Measurements from ENCODE around the gene CLSTN2.

- no peak for TF ChIP-seq CTCF (IDR thresholded peaks at IDR 0.05; ENCODE audit: poor library complexity)
- TF ChIP-seq EZH2phosphoT487 (IDR thresholded peaks at IDR 0.05; ENCODE audit: low read depth, severe bottlenecking, unreplicated experiment), result no peak
Observed at GRCh38 chr3:140284372-140284771, 349.4 kb downstream of the CLSTN2 start.

All from hepatocyte (in vitro differentiated cells).